GM18507 (cell line): ENCODE measurements around the gene CMIP.
"Not testable (repeated sequence)": the region's sequence is repeated elsewhere in the genome, so short reads cannot be mapped to it uniquely, and the experiment has no call there.

ENCODE experiments used
- DNase-seq: peaks from one replicate; pipeline ENCODE4 v3.0.0; 2011; ENCODE audit warnings: low read depth; ENCODE audit not compliant: insufficient read length; ENCODE audit errors: extremely low spot score
- FAIRE-seq: peaks from 2 replicates; lab custom pipeline; 2011; peaks lifted over from hg19 to GRCh38; lab: Jason Lieb, UNC

The CMIP gene

GRCh38 chr16:81569361-81570034 lies 124.9 kb downstream of the CMIP start:
- FAIRE-seq (no peak), DNase-seq (no peak)

- FAIRE-seq (no peak), DNase-seq (no peak)
Observed at GRCh38 chr16:81570151-81570846, 125.7 kb downstream of the CMIP start.

GRCh38 chr16:81571175-81571574 lies 126.6 kb downstream of the CMIP start:
- DNase-seq (no peak), FAIRE-seq (no peak)

GRCh38 chr16:81571592-81572385 lies 127.2 kb downstream of the CMIP start:
- FAIRE-seq = no peak
- no peak for DNase-seq

DNA sequence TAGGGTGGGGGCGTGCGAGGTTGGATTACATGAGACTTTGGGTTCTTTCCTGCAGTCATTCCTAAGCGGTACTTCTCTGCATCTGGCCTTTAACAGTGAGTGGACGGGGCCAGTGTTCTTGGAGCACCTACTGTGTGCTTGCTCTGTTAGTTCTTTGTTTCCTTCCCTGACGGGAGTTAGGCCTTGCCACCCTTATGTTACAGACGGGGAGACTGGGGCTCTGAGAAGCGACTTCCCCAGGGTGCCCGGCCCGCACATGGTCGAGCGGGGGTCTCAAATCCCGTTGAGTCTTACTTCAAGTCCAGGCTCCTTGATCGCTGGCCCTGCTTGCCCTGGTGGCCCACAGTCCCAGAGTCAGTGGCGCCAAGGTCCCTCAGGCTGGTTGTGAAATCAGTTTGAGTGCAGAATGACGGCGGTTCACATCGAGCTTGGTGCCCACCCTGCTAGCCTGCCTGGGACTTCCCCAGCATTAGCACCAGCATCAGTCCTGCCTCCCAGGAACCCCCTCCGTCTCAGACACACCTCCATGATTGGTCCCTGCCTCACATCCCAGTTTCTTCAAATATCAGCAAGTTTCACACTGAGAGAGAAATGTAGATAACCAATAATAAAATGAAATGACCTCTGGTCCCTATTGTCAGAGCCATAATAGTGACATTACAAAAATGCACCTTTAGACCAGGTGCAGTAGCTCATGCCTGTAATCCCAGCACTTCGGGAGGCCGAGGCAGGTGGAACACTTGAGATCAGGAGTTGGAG lies 128.0 kb downstream of the CMIP start:
- DNase-seq (no peak), FAIRE-seq (no peak)

DNA sequence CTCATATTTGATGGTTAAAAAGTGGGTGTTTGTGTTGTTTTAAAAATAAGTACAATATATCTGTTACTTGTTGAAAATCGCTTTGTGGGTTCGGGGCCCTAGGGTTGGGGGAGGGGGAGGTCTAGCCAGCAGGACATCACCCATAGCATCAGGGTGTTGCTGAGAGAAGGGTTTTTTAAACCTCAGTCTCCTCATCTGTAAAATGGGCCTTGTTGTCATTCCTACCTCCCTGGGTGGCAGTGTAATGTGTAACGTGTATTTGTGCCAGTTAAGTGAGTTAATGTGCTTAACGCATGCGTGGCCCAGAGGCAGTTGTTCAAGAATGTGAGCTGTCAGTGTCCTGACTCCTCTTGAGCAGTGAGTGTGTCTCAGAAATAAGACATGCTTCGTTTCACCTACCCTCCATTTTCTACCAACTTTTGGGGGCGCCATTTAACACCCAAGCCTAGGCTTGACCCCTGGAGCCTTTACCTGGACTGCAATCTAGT lies 129.0 kb downstream of the CMIP start:
- no peak for DNase-seq
- no peak for FAIRE-seq

GRCh38 chr16:81574168-81574567 lies 129.6 kb downstream of the CMIP start:
- DNase-seq (no peak), FAIRE-seq (no peak)

GRCh38 chr16:81575307-81575706 lies 130.7 kb downstream of the CMIP start:
- DNase-seq = no peak
- FAIRE-seq = no peak

GRCh38 chr16:81575834-81576233 lies 131.2 kb downstream of the CMIP start:
- no peak for FAIRE-seq

DNA sequence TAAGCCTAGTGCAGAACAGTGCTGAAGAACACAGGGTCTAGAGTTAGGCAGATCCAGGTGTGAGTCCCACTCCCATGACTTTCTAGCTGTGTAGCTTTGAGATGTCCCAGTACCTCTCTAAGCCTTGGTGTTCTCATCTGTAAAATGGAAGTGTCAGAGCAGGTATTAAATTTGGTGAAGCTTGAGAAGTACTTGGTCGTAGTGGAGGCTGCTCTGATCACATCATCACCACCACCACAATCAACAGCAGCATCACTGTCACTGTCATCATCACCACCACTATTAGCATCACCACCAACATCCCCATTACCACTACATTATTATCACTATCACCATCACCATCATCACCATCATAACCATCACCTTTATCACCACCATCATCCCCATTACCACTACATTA lies 132.1 kb downstream of the CMIP start:
- DNase-seq (no peak), FAIRE-seq (no peak)

More at GRCh38 chr16:81575834-81576233, 131.2 kb downstream of the CMIP start:
- no peak for DNase-seq

DNA sequence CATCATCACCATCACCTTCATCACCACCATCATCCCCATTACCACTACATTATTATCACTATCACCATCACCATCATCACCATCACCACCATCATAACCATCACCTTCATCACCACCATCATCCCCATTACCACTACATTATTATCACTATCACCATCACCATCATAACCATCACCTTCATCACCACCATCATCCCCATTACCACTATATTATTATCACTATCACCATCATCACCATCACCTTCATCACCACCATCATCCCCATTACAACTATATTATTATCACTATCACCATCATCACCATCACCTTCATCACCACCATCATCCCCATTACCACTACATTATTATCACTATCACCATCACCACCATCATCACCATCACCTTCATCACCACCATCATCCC lies 132.7 kb downstream of the CMIP start:
- FAIRE-seq, DNase-seq: not testable (repeated sequence)

DNA sequence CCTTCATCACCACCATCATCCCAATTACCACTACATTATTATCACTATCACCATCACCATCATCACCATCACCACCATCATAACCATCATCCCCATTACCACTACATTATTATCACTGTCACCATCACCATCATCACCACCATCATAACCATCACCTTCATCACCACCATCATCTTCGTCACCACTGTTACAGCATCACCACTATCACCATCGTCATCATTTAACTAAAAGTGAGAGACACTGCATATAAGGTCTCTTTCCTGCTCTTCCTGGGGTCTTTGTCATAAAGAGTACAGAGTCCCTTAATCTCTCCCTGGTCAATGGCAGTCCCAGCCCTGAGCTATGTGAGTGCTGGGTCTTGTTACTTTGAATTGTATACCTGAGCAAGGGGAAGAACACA lies 133.5 kb downstream of the CMIP start:
- FAIRE-seq (no peak), DNase-seq (no peak)

DNA sequence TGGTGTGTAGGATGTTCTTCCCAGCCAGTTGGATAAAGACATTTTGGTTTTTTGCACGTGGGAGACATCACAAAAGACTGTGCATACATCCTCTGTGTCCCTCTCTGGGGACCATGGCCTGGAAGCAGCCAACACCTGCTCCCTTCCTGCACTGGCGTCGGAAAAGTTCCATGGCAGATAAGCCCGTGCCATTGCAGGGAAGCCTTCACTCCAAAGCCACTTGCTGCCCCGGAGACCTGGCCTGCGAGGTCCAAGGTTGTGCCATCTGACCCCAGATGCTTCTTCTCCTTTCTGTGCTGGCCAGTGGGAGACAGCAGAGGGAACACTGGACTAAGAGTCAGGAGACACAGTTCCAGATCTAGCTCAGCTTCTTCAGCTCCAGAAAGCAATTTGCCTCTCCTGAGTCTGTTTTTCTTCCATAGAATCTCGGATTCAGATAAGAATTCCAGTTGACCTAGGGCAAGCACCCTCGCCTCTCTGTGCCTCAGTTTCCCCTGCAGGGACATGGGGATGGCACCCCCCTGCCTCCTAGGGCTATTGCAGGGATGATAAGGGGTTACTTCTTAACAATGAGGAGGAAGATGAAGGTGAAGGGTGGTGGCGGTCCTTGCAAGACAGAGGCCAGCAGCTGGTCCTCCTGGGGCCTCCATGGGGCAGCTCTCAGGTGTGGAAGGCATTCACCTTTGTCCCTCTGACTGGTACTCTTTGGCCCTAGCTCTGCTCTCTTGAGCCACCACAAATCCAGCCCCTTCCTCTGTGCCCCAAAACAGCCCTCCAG lies 134.2 kb downstream of the CMIP start:
- no peak for FAIRE-seq
- no peak for DNase-seq

- no peak for FAIRE-seq
- DNase-seq = no peak
Observed at GRCh38 chr16:81581107-81581506, 136.5 kb downstream of the CMIP start.

GRCh38 chr16:81582655-81583441 lies 138.2 kb downstream of the CMIP start:
- DNase-seq = no peak
- FAIRE-seq = no peak

- no peak for DNase-seq
- no peak for FAIRE-seq
Observed at GRCh38 chr16:81583893-81584631, 139.5 kb downstream of the CMIP start.

- no peak for DNase-seq
- no peak for FAIRE-seq
Observed at GRCh38 chr16:81585785-81586184, 141.2 kb downstream of the CMIP start.

DNA sequence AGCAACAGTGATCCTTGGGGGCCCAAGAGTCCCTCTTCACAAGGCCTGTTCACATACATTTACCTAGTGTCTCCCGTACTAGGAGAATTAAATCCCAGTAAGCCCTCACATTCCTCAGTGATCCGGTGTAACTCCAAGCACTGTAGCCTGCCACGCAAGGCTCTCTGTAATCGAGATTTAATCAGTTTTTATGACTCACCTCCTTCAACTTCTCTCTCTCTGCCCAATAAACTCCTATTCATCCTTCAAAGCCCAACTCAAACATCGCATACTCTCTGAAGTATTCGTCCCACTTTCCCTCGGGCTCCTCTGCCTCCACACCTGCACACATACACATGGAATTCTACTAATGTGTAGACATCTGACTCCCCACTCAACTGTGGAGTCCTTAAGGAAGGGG lies 141.8 kb downstream of the CMIP start:
- FAIRE-seq = no peak
- no peak for DNase-seq
